Measurements from ENCODE around the gene PTGER1. TPM values are rescaled to one million over a fixed set of nuclear protein-coding genes. Genes with fewer than 3 reads are reported as not detected.
"Not testable (repeated sequence)": the region's sequence is repeated elsewhere in the genome, so short reads cannot be mapped to it uniquely, and the experiment has no call there.

The PTGER1 gene
- total RNA-seq, 1 donor from 2014 or later = 0.34 TPM

GRCh38 chr19:14460935-14461334 is 14.2 kb downstream of the PTGER1 start:
- TF ChIP-seq CTCF (IDR thresholded peaks at IDR 0.05; ENCODE audit: unreplicated experiment) = no peak
- Mint-ChIP-seq H3K27me3 (no peaks in the 10 kb centered on the region), H3K9me3 (ENCODE audit: low read depth) (no peaks in the 10 kb centered on the region), H3K4me1 (ENCODE audit: low read depth) (no peaks in the 10 kb centered on the region), H3K4me3 (ENCODE audit: low read depth) (no peak overlapping the region), H3K36me3 (ENCODE audit: insufficient read depth) (peaks cover 13% of the 10 kb centered on the region), H3K27ac (no peak overlapping the region)
- no peak for DNase-seq (ENCODE audit: low spot score, unreplicated experiment)

- Mint-ChIP-seq H3K27ac (no peak overlapping the region), H3K4me3 (ENCODE audit: low read depth) (no peak overlapping the region)
Measured at GRCh38 chr19:14459703-14460102, 15.5 kb downstream of the PTGER1 start.

GRCh38 chr19:14452303-14452702 is 22.9 kb downstream of the PTGER1 start:
- peaks cover 24% of the 10 kb centered on the region for H3K36me3 Mint-ChIP-seq (ENCODE audit: insufficient read depth)
- not testable (repeated sequence) for H3K27me3 Mint-ChIP-seq; H3K4me1 Mint-ChIP-seq (ENCODE audit: low read depth); H3K27ac Mint-ChIP-seq; H3K9me3 Mint-ChIP-seq (ENCODE audit: low read depth); DNase-seq (ENCODE audit: low spot score, unreplicated experiment); H3K4me3 Mint-ChIP-seq (ENCODE audit: low read depth)

More at GRCh38 chr19:14459703-14460102, 15.5 kb downstream of the PTGER1 start:
- H3K27me3 Mint-ChIP-seq = no peaks in the 10 kb centered on the region
- DNase-seq (ENCODE audit: low spot score, unreplicated experiment) = no peak
- H3K36me3 Mint-ChIP-seq (ENCODE audit: insufficient read depth) = peaks cover 11% of the 10 kb centered on the region
- H3K4me1 Mint-ChIP-seq (ENCODE audit: low read depth) = no peaks in the 10 kb centered on the region
- H3K9me3 Mint-ChIP-seq (ENCODE audit: low read depth) = no peaks in the 10 kb centered on the region
- TF ChIP-seq CTCF (IDR thresholded peaks at IDR 0.05; ENCODE audit: unreplicated experiment) = no peak

GRCh38 chr19:14450876-14451275 is 24.3 kb downstream of the PTGER1 start:
- Mint-ChIP-seq H3K9me3 (ENCODE audit: low read depth) (no peaks in the 10 kb centered on the region), H3K27ac (no peak overlapping the region), H3K27me3 (no peaks in the 10 kb centered on the region), H3K4me3 (ENCODE audit: low read depth) (no peak overlapping the region), H3K36me3 (ENCODE audit: insufficient read depth) (peaks cover 30% of the 10 kb centered on the region), H3K4me1 (ENCODE audit: low read depth) (no peaks in the 10 kb centered on the region)
- DNase-seq (ENCODE audit: low spot score, unreplicated experiment) = no peak
- TF ChIP-seq CTCF (IDR thresholded peaks at IDR 0.05; ENCODE audit: unreplicated experiment) = no peak

- Mint-ChIP-seq H3K27me3 (no peaks in the 10 kb centered on the region), H3K36me3 (ENCODE audit: insufficient read depth) (peaks cover 31% of the 10 kb centered on the region), H3K4me1 (ENCODE audit: low read depth) (no peaks in the 10 kb centered on the region), H3K27ac (no peak overlapping the region), H3K4me3 (ENCODE audit: low read depth) (no peak overlapping the region), H3K9me3 (ENCODE audit: low read depth) (no peaks in the 10 kb centered on the region)
- TF ChIP-seq CTCF (IDR thresholded peaks at IDR 0.05; ENCODE audit: unreplicated experiment) = no peak
- DNase-seq (ENCODE audit: low spot score, unreplicated experiment) = no peak
Measured at GRCh38 chr19:14450168-14450874, 24.8 kb downstream of the PTGER1 start.

GRCh38 chr19:14449321-14449720 is 25.8 kb downstream of the PTGER1 start:
- no peaks in the 10 kb centered on the region for H3K4me1 Mint-ChIP-seq (ENCODE audit: low read depth)
- H3K27me3 Mint-ChIP-seq = no peaks in the 10 kb centered on the region
- no peak overlapping the region for H3K27ac Mint-ChIP-seq
- no peak for DNase-seq (ENCODE audit: low spot score, unreplicated experiment)
- H3K9me3 Mint-ChIP-seq (ENCODE audit: low read depth) = no peaks in the 10 kb centered on the region
- no peak overlapping the region for H3K4me3 Mint-ChIP-seq (ENCODE audit: low read depth)
- H3K36me3 Mint-ChIP-seq (ENCODE audit: insufficient read depth) = peaks cover 31% of the 10 kb centered on the region
- no peak for TF ChIP-seq CTCF (IDR thresholded peaks at IDR 0.05; ENCODE audit: unreplicated experiment)
